Neural cell (in vitro differentiated cells): ENCODE results near the gene ZNF565. TPM values are rescaled to one million over a fixed set of nuclear protein-coding genes. Genes with fewer than 3 reads are reported as not detected.

ENCODE experiments used
- H2AFZ ChIP-seq: fragments of 200-600, 300-800 bp; sonication (generic), shearing (Covaris generic); 2 replicates; pipeline ENCODE4 v1.6.0; 2014; ENCODE audit warnings: low read depth, mild to moderate bottlenecking, antibody characterized with exemption, low read length, moderate library complexity
- H3F3A ChIP-seq: fragments of 200-600 bp; shearing (Covaris generic); 2 replicates; pipeline ENCODE4 v1.6.1; 2016; ENCODE audit warnings: mild to moderate bottlenecking, moderate library complexity, mixed read lengths, antibody characterized with exemption, low read length; ENCODE audit not compliant: insufficient read depth, poor library complexity, severe bottlenecking
- H3K27ac ChIP-seq: fragments of 200-600, 300-800 bp; sonication (generic), shearing (Covaris generic); 2 replicates; pipeline ENCODE4 v1.5.1; 2014; ENCODE audit warnings: mild to moderate bottlenecking, low read length, moderate library complexity
- H3K27me3 ChIP-seq: fragments of 300-800, 200-600 bp; sonication (generic), shearing (Covaris generic); 2 replicates; pipeline ENCODE4 v1.6.0; 2014; ENCODE audit warnings: mild to moderate bottlenecking, low read depth, low read length, moderate library complexity; ENCODE audit not compliant: insufficient read depth
- H3K36me3 ChIP-seq: fragments of 300-800, 200-600 bp; sonication (generic), shearing (Covaris generic); 2 replicates; pipeline ENCODE4 v1.5.1; 2014; ENCODE audit warnings: mild to moderate bottlenecking, antibody characterized with exemption, low read length, moderate library complexity; ENCODE audit not compliant: insufficient read depth
- H3K4me2 ChIP-seq: fragments of 300-800, 200-600 bp; sonication (generic), shearing (Covaris generic); 2 replicates; pipeline ENCODE4 v1.6.0; 2014; ENCODE audit warnings: mild to moderate bottlenecking, low read length
- H3K4me3 ChIP-seq: fragments of 300-800, 200-600 bp; sonication (generic), shearing (Covaris generic); 2 replicates; pipeline ENCODE4 v1.5.1; 2014; ENCODE audit warnings: mild to moderate bottlenecking, low read length, moderate library complexity
- H3K79me2 ChIP-seq: fragments of 200-600 bp; shearing (Covaris generic); replicated peaks from 2 replicates; pipeline ENCODE4 v1.6.0; 2014; ENCODE audit warnings: mild to moderate bottlenecking, low read length, moderate library complexity; ENCODE audit not compliant: insufficient read depth
- H3K9ac ChIP-seq: fragments of 300-800, 200-600 bp; sonication (generic), shearing (Covaris generic); 2 replicates; pipeline ENCODE4 v1.6.1; 2016; ENCODE audit warnings: mild to moderate bottlenecking, low read length, mixed read lengths
- H3K9me2 ChIP-seq: fragments of 200-600 bp; shearing (Covaris generic); 2 replicates; pipeline ENCODE4 v1.6.1; 2016; ENCODE audit warnings: mild to moderate bottlenecking, low read length, mixed read lengths; ENCODE audit not compliant: insufficient read depth
- H3K9me3 ChIP-seq: fragments of 200-600, 300-800 bp; sonication (generic), shearing (Covaris generic); 2 replicates; pipeline ENCODE4 v1.6.1; 2016; ENCODE audit warnings: mild to moderate bottlenecking, mixed run types, low read length, moderate library complexity, mixed read lengths
- H4K20me1 ChIP-seq: fragments of 200-600 bp; shearing (Covaris generic); 2 replicates; pipeline ENCODE4 v1.6.1; 2016; ENCODE audit warnings: mild to moderate bottlenecking, mixed run types; ENCODE audit not compliant: insufficient read depth
- EP300 ChIP-seq: fragments of 450-650 bp; conservative IDR thresholded peaks from 2 replicates; pipeline ENCODE4 v1.6.1; 2014; ENCODE audit warnings: antibody characterized with exemption, mild to moderate bottlenecking, moderate library complexity; ENCODE audit not compliant: poor library complexity, severe bottlenecking
- EZH2 ChIP-seq: fragments of 200-600, 300-800 bp; shearing (Covaris generic), sonication (generic); IDR thresholded peaks from 2 replicates; pipeline ENCODE4 v1.6.1; 2014; ENCODE audit warnings: antibody characterized with exemption, low read length, borderline replicate concordance, mild to moderate bottlenecking; ENCODE audit not compliant: insufficient read depth, poor library complexity, severe bottlenecking
- MXI1 ChIP-seq: fragments of 450-650 bp; conservative IDR thresholded peaks from 2 replicates; pipeline ENCODE4 v1.6.1; 2014; ENCODE audit warnings: antibody characterized with exemption, mild to moderate bottlenecking; ENCODE audit not compliant: poor library complexity, severe bottlenecking
- POLR2AphosphoS5 ChIP-seq: IDR thresholded peaks from 2 replicates; pipeline ENCODE4 v1.6.1; 2012
- RAD21 ChIP-seq: fragments of 450-650 bp; conservative IDR thresholded peaks from 2 replicates; pipeline ENCODE4 v1.6.1; 2014; ENCODE audit warnings: antibody characterized with exemption, mild to moderate bottlenecking, moderate library complexity
- SMC3 ChIP-seq: fragments of 450-650 bp; conservative IDR thresholded peaks from 2 replicates; pipeline ENCODE4 v1.6.1; 2014; ENCODE audit warnings: antibody characterized with exemption, mild to moderate bottlenecking, moderate library complexity; ENCODE audit not compliant: poor library complexity
- TAF1 ChIP-seq: IDR thresholded peaks from 2 replicates; pipeline ENCODE4 v1.6.1; 2012; ENCODE audit warnings: low read depth
- polyA minus RNA-seq: library from RNA; depleted of rRNA, polyadenylated mRNA; stranded (reverse); fragments of >200 nt; gene quantifications from 2 replicates; pipeline ENCODE4 v1.2.3, GENCODE V29; 2014
- polyA plus RNA-seq: library from polyadenylated mRNA; depleted of rRNA; stranded (reverse); fragments of >200 nt; gene quantifications from 2 replicates; pipeline ENCODE4 v1.2.3, GENCODE V29; 2014
- TF ChIP-seq, protein P1 (sequence below): fragments of 450-650 bp; IDR thresholded peaks from 2 replicates; pipeline ENCODE4 v1.5.1; 2014; ENCODE audit warnings: antibody characterized with exemption, mild to moderate bottlenecking, moderate library complexity; ENCODE audit not compliant: poor library complexity, severe bottlenecking
- TF ChIP-seq, protein P2 (sequence below): IDR thresholded peaks from 2 replicates; pipeline ENCODE4 v1.6.1; 2012; ENCODE audit warnings: borderline replicate concordance

Gene ZNF565
- polyA plus RNA-seq (9.4 and 9.7 TPM in 2 replicates), polyA minus RNA-seq (16.8 and 19.5 TPM in 2 replicates)

DNA sequence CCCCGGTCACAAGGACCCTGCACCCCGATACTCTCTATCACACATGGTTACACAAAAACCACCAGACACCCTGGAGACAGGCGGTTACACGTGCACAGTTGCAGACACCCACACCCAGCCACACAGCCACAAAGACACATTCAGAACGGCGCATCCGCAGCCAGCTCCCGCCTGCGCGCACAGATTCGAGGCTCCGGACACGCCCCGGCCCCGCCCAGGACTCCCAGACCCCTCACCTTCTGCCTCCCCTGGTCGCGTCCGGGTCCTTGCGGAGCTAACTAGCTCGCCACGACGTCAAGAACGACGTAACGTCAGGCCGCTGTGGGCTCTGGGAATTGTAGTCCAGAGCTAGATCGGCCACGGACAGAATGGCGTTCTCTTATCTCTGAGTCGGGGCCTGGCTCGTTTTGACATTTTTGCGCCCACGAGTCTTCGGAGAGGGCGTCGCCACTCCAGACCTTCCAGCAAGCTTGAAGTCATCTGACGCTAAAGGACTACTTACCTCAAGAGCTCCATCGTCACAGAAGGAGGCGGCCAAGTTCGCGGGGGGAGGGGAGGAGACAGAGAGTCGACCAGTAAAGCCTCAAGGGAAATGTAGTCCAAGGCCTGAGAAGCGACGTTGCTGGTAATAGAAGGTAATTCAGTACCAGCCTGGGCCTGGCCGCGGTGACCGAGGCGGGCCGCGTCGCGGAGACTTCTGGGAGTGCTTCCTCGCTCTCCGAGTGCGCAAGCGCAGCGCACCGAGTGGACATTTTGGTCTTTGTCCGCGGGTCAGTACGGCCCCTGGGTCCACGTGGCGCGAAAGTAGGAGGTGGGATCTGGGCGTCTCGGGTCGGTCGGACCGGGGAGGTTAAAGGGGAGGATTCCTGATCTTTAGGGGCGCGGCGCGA lies at the start of gene ZNF565, which contains the start of gene ZNF146:
ZNF565 (minus strand) TSS at position 280 of the 890 bp plus-strand sequence. CDS start 12,680 bp downstream, outside the sequence.
ZNF146 (plus strand) TSS at position 721 of the 890 bp plus-strand sequence. CDS start 21,335 bp downstream, outside the sequence.
- Histone ChIP-seq H3K27me3 (no peaks in the 10 kb centered on the region), H3K79me2 (peaks cover 52% of the 10 kb centered on the region)

DNA sequence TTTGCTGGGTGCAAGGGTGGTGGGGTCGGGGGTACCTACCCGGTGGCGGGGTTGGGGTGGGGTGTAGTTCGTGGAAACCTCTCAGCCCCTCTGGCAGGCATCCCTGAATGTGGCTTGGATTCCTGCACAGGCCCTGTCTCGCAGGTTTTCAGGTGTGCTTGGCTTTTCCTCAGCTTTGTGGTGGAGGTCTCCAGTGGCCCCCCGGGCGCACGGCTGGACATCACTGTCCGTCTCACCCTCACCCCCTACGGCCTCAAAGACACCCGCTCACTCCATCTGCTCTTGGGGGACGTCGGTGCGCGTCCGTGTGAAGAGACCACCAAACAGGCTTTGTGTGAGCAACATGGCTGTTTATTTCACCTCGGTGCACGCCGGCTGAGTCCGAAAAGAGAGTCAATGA lies 44.7 kb upstream of the ZNF565 start:
- H3K9me3 ChIP-seq = peaks cover 3% of the 10 kb centered on the region
- no peaks in the 10 kb centered on the region for H3K79me2 ChIP-seq
- H3F3A ChIP-seq = no peaks in the 10 kb centered on the region
- no peaks in the 10 kb centered on the region for H3K27me3 ChIP-seq
- no peak overlapping the region for H3K27ac ChIP-seq
- no peak overlapping the region for H3K4me2 ChIP-seq
- no peaks in the 10 kb centered on the region for H3K9me2 ChIP-seq
- H3K36me3 ChIP-seq = no peaks in the 10 kb centered on the region
- H2AFZ ChIP-seq = no peak overlapping the region
- H3K9ac ChIP-seq = no peak overlapping the region
- H3K4me3 ChIP-seq = no peak overlapping the region
- H4K20me1 ChIP-seq = no peaks in the 10 kb centered on the region
- TF ChIP-seq, protein P1, sequence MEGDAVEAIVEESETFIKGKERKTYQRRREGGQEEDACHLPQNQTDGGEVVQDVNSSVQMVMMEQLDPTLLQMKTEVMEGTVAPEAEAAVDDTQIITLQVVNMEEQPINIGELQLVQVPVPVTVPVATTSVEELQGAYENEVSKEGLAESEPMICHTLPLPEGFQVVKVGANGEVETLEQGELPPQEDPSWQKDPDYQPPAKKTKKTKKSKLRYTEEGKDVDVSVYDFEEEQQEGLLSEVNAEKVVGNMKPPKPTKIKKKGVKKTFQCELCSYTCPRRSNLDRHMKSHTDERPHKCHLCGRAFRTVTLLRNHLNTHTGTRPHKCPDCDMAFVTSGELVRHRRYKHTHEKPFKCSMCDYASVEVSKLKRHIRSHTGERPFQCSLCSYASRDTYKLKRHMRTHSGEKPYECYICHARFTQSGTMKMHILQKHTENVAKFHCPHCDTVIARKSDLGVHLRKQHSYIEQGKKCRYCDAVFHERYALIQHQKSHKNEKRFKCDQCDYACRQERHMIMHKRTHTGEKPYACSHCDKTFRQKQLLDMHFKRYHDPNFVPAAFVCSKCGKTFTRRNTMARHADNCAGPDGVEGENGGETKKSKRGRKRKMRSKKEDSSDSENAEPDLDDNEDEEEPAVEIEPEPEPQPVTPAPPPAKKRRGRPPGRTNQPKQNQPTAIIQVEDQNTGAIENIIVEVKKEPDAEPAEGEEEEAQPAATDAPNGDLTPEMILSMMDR = no peak
- TF ChIP-seq EZH2 (no peak), RAD21 (no peak), SMC3 (no peak), MXI1 (no peak), POLR2AphosphoS5 (no peak), EP300 (no peak)
- TF ChIP-seq, protein P2, sequence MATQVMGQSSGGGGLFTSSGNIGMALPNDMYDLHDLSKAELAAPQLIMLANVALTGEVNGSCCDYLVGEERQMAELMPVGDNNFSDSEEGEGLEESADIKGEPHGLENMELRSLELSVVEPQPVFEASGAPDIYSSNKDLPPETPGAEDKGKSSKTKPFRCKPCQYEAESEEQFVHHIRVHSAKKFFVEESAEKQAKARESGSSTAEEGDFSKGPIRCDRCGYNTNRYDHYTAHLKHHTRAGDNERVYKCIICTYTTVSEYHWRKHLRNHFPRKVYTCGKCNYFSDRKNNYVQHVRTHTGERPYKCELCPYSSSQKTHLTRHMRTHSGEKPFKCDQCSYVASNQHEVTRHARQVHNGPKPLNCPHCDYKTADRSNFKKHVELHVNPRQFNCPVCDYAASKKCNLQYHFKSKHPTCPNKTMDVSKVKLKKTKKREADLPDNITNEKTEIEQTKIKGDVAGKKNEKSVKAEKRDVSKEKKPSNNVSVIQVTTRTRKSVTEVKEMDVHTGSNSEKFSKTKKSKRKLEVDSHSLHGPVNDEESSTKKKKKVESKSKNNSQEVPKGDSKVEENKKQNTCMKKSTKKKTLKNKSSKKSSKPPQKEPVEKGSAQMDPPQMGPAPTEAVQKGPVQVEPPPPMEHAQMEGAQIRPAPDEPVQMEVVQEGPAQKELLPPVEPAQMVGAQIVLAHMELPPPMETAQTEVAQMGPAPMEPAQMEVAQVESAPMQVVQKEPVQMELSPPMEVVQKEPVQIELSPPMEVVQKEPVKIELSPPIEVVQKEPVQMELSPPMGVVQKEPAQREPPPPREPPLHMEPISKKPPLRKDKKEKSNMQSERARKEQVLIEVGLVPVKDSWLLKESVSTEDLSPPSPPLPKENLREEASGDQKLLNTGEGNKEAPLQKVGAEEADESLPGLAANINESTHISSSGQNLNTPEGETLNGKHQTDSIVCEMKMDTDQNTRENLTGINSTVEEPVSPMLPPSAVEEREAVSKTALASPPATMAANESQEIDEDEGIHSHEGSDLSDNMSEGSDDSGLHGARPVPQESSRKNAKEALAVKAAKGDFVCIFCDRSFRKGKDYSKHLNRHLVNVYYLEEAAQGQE = no peak

More for the DNA sequence above, at the start of gene ZNF565, which contains the start of gene ZNF146:
- Histone ChIP-seq H3K36me3 (peaks cover 4% of the 10 kb centered on the region), H2AFZ (peak within 1 kb of the TSS; percentile 96), H3K4me3 (peak within 1 kb of the TSS; percentile 73), H4K20me1 (no peaks in the 10 kb centered on the region), H3K27ac (peak within 1 kb of the TSS; percentile 99), H3K9ac (peak within 1 kb of the TSS; percentile 98), H3K9me3 (no peaks in the 10 kb centered on the region), H3K4me2 (peak within 1 kb of the TSS; percentile 74), H3K9me2 (no peaks in the 10 kb centered on the region), H3F3A (no peaks in the 10 kb centered on the region)
- TF ChIP-seq, protein P2 = peak; percentile 85
- TF ChIP-seq POLR2AphosphoS5 = peak; percentile 84
- TF ChIP-seq SMC3 = peak; percentile 21
- no peak for TF ChIP-seq RAD21
- TF ChIP-seq MXI1 = peak; percentile 96
- TF ChIP-seq EP300 = peak; percentile 10
- TF ChIP-seq TAF1 = no peak
- TF ChIP-seq, protein P1 = peak; percentile 46
